GM20000 (cell line): Measurements from ENCODE around the gene CHRNA10.
"Not testable (repeated sequence)": the region's sequence is repeated elsewhere in the genome, so short reads cannot be mapped to it uniquely, and the experiment has no call there.

ENCODE experiments used
- DNase-seq: peaks from one replicate; pipeline ENCODE4 v3.0.0; 2012; ENCODE audit warnings: low spot score
- TF ChIP-seq, protein P1 (sequence below): IDR thresholded peaks from 2 replicates; pipeline ENCODE4 v1.5.1; 2012; ENCODE audit warnings: mild to moderate bottlenecking, control low read depth; ENCODE audit errors: extremely low read depth, missing control alignments

The CHRNA10 gene

DNA sequence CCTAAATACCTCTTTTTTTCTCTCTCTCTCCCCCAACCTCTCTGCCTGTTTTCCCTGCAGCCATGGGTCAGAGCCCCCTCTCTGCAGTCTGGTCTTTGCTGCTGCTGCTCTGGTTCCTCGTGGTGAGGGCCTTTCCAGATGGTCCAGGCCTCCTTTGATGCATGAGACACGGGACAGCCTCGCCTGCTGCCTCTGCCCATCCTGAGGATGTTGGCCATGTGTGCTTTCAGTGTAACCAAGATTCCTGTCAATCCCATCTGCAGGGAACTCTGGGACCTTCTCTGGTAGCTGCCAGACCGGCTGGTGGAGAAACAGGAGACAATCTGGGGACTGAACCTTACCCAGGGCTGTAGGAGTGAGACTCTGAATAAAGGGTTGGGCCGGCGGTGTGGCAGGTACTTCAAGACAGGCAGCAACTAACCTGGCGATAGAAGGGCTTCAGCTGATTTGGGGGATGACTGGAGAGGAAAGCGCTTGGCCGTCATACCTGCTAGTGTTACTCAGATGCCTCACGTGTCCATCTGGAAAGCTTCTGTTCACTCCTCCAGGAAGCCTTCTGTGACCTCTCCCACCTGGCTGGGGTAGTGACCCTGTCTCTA lies 7.1 kb downstream of the CHRNA10 start:
- TF ChIP-seq, protein P1, sequence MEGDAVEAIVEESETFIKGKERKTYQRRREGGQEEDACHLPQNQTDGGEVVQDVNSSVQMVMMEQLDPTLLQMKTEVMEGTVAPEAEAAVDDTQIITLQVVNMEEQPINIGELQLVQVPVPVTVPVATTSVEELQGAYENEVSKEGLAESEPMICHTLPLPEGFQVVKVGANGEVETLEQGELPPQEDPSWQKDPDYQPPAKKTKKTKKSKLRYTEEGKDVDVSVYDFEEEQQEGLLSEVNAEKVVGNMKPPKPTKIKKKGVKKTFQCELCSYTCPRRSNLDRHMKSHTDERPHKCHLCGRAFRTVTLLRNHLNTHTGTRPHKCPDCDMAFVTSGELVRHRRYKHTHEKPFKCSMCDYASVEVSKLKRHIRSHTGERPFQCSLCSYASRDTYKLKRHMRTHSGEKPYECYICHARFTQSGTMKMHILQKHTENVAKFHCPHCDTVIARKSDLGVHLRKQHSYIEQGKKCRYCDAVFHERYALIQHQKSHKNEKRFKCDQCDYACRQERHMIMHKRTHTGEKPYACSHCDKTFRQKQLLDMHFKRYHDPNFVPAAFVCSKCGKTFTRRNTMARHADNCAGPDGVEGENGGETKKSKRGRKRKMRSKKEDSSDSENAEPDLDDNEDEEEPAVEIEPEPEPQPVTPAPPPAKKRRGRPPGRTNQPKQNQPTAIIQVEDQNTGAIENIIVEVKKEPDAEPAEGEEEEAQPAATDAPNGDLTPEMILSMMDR = no peak

DNA sequence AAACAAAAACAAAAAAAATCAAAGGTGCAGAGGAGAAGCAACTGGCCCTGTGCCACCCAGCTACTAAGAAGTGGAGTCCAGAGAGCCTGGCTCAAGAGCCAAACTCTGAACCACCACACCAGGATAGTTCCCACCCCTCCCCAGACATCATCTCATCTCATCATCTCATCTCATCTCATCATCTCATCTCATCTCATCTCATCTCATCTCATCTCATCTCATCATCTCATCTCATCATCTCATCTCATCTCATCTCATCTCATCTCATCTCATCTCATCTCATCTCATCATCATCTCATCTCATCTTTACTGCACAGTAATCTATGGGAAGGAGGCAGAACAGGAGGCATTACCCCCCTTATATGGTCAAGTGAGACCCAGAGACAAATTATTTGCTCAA lies 8.3 kb downstream of the CHRNA10 start:
- no peak for DNase-seq
- TF ChIP-seq, protein P1 = no peak

More for the DNA sequence above, 7.1 kb downstream of the CHRNA10 start:
- DNase-seq = no peak

DNA sequence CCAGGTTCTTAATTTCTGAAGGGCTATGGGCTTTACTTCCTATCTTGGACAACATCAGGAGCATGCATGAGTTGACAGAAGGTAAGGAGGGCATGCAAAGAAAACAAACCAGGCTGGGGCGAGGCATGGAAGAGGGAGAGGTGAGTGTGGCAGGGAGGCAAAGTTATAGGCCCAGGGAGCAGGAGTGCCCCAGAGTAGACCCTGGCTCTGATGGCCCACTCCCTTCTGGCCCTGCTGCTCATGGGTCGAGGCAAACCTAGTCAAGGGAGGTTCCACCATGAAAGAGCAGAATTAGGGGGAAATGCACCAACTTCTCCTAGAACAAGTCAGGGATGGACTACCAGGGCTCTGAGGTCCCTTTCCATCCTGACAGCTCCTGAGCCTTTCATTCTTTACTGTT lies 10.2 kb downstream of the CHRNA10 start:
- TF ChIP-seq, protein P1 = no peak
- DNase-seq = no peak

DNA sequence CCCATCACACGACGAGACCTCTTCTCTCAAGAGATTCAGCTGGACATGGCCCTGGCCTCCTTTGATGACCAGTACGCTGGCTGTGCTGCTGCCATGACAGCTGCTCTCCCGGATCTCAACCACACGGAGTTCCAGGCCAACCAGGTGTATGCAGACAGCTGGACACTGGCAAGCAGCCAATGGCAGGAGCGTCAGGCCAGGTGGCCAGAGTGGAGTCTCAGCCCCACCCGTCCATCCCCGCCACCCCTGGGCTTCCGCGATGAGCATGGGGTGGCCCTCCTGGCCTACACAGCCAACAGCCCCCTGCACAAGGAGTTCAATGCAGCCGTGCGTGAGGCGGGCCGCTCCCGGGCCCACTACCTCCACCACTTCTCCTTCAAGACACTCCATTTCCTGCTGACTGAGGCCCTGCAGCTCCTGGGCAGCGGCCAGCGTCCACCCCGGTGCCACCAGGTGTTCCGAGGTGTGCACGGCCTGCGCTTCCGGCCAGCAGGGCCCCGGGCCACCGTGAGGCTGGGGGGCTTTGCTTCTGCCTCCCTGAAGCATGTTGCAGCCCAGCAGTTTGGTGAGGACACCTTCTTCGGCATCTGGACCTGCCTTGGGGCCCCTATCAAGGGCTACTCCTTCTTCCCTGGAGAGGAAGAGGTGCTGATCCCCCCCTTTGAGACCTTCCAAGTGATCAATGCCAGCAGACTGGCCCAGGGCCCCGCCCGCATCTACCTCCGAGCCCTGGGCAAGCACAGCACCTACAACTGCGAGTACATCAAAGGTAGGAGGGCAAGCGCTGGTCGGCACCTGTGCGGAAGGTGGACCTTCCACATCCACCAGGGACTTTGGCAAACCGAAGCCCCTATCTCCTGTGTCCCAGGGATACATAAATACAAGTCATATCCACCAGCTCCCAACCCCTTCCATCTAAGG lies 11.3 kb downstream of the CHRNA10 start:
- TF ChIP-seq, protein P1 = no peak
- DNase-seq = no peak

DNA sequence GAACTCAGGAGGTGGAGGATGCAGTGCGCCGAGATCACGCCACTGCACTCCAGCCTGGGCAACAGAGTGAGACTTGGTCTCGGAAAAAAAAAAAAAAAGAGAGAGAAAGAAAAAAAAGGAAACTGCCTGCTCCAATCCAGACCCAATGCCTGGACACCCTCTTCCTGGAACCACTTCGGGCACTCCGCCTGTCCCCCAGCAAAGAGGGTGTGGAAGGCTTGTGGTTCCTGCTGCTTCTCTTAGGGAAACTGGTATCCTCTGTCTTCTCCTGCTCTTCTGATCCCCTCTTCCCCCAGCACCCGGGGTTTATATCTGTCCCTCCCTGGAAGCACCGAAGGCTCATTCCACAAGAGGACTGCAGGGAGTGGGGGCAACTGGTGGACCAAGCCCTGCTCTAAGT lies 12.9 kb downstream of the CHRNA10 start:
- TF ChIP-seq, protein P1 = no peak
- no peak for DNase-seq

DNA sequence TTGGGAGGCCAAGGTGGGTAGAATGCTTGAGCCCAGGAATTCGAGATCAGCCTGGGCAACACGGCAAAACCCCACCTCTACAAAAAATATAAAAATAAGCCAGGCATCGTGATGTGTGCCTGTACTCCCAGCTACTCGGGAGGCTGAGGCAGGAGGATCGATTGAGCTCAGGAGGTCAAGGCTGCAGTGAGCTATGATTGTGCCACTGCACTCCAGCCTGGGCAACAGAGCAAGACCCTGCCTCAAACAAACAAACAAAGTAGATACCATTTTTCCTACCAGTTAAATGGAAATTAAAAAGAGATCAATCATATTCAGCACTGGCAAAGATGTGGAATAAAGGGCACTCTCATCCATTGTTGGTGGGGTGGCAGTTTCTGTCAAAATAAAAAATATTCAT lies 13.9 kb downstream of the CHRNA10 start:
- DNase-seq = not testable (repeated sequence)

DNA sequence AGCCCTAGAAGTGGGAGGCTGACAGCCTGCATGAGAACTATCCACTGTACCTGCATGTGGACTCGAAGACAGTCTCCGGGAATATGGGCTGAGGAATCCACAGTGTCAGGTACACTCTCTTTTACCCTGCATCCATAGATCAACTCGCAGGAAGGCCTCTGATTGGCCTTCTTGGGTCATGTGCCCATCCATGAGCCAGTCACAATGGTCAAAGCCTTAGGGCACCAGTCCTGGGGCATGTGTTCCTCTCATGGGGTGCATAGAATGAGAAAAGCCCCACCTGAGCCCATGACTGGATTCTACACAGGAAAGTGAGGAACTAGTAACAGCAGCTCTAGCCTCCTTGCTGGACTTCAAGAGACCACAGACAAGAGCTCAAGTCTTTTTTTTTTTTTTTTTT lies 15.6 kb downstream of the CHRNA10 start:
- DNase-seq = no peak
- TF ChIP-seq, protein P1 = no peak

DNA sequence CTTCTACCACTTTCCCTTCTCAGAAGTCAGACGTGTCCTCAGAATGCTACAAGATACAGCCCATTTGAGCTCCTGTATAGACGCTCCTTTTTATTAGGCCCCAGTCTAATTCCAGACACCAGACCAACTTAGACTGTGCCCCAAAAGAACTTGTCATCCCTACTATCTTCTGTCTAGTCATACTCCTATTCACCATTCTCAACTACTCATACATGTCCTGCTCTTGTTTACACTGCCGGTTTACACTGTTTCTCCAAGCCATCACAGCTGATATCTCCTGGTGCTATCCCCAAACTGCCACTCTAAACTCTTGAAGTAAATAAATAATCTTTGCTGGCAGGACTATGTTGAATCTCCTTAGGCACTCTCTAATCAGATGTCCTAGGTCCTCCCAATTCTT lies 18.7 kb downstream of the CHRNA10 start:
- DNase-seq = not testable (repeated sequence)

DNA sequence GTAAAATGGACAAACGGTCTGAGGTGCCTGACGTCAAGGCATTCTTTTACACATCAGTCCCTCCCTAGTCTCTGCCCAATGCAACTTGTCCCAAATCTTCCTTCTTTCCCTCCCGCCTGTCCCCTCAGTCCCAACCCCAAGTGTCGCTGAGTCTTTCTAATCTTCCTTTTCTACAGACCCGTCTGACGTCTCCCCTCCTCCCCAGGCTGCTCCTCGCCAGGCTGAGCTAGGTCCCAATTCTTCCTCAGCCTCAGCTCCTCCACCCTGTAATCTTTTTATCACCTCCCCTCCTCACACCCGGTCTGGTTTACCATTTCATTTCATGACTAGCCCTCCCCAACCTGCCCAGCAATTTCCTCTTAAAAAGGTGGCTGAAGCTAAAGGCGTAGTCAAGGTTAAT lies 21.8 kb downstream of the CHRNA10 start:
- not testable (repeated sequence) for DNase-seq

DNA sequence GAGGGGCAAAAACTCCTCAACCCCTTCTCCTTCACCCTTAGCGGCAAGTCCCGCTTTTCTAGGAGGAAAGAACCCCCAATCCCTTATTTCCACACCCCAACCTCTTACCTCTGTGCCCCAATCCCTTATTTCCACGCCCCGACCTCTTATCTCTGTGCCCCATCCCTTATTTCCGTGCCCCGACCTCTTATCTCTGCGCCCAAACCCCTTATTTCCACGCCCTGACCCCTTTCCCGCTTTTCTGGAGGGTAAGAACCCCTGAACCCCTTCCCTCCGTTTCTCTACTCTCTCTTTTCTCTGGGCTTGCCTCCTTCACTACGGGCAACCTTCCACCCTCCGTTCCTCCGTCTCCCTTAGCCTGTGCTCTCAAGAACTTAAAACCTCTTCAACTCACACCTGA lies 22.3 kb downstream of the CHRNA10 start:
- DNase-seq = not testable (repeated sequence)
